Ectodermal cell (in vitro differentiated cells): Measurements from ENCODE around the gene TFCP2.

Experiments used
- H3K27ac ChIP-seq: 2 replicates; pipeline ENCODE4 v1.7.0; 2013; ENCODE audit warnings: mild to moderate bottlenecking, low read depth, low read length; ENCODE audit not compliant: insufficient read depth, poor library complexity, severe bottlenecking
- H3K27me3 ChIP-seq: 2 replicates; pipeline ENCODE4 v1.7.0; 2013; ENCODE audit warnings: mild to moderate bottlenecking, low read length; ENCODE audit not compliant: insufficient read depth, control insufficient read depth, poor library complexity, severe bottlenecking
- H3K36me3 ChIP-seq: one replicate; pipeline ENCODE4 v1.7.0; 2013; ENCODE audit warnings: low read length; ENCODE audit not compliant: control insufficient read depth, insufficient read depth
- H3K4me1 ChIP-seq: one replicate; pipeline ENCODE4 v1.7.0; 2013; ENCODE audit warnings: low read length; ENCODE audit not compliant: control insufficient read depth, insufficient read depth
- H3K4me3 ChIP-seq: 2 replicates; pipeline ENCODE4 v1.7.0; 2013; ENCODE audit warnings: low read depth, low read length, control low read depth; ENCODE audit not compliant: insufficient read depth
- H3K9me3 ChIP-seq: 2 replicates; pipeline ENCODE4 v1.7.0; 2013; ENCODE audit warnings: mild to moderate bottlenecking, low read length, moderate library complexity; ENCODE audit not compliant: control insufficient read depth
- WGBS, 2 experiments: methylation state at CpG; one replicate each; pipeline ENCODE4 v1.1.7; 2013; ENCODE audit warnings: missing lambda C conversion rate in 2 of 2; 5-methylcytosine and 5-hydroxymethylcytosine counted together

TFCP2 gene

DNA sequence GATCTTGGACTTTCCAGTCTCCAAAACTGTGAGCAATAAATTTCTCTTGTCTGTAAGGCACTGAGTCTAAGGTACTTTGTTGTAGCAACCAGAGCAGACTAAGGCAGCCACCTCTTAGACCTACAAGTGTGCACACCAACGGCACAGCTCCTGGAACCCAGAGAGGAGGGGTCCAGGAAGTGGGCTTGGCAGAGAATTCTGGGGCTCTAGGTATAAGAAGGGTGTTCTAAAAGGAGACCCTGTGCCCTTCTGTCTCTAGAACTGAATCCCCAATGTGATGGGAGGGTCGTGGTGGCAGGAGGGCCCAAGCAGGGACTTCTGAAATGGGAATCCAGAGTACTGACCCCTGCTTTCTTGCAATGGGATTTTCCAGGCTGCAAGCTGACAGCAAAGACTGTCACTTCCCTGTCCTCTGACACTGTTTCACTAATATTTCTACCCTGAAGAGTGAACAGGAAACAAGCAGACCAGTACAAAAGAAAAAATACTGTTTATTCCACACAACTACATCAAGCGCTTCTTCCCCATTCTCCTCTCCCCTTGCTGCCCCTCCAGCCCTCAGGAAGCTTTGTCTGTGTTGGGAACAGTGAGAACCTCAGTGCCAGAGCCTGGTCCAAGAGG lies 13.6 kb upstream of the TFCP2 start:
- WGBS, 2 experiments = 89 to 90% methylated on average over 3 of the region's 3 CpGs
- Histone ChIP-seq H3K4me3 (no peak overlapping the region), H3K4me1 (peaks cover 13% of the 10 kb centered on the region), H3K27ac (no peak overlapping the region), H3K27me3 (no peaks in the 10 kb centered on the region), H3K9me3 (no peaks in the 10 kb centered on the region), H3K36me3 (no peaks in the 10 kb centered on the region)

DNA sequence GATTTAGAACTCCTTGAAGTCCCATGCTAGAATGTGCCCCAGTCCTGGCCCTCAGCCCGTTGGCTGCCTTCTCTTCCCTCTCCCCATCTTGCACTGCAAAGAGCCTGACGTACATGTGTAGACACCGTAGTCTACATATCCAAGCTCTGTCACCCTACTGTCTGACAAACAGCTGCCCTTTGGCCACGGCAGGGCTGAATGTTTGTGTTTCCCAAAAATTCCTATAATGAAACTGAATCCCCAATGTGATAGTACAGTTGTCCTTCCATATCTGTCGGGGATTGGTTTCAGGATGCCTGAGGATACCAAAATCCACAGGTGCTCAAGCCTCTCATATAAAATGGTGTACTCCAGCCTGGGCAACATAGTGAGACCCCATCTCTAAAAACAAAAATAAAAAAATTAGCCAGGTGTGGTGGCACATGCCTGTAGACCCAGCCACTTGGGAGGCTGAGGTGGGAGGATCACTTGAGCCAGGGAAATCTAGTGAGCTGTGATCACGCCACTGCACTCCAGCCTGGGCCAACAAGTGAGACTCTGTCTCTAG lies 12.3 kb upstream of the TFCP2 start:
- Histone ChIP-seq H3K27me3 (no peaks in the 10 kb centered on the region), H3K4me3 (no peak overlapping the region), H3K27ac (no peak overlapping the region), H3K4me1 (peaks cover 13% of the 10 kb centered on the region), H3K9me3 (no peaks in the 10 kb centered on the region), H3K36me3 (no peaks in the 10 kb centered on the region)
- 94 to 97% methylated on average over 6 of the region's 6 CpGs for WGBS, 2 experiments

DNA sequence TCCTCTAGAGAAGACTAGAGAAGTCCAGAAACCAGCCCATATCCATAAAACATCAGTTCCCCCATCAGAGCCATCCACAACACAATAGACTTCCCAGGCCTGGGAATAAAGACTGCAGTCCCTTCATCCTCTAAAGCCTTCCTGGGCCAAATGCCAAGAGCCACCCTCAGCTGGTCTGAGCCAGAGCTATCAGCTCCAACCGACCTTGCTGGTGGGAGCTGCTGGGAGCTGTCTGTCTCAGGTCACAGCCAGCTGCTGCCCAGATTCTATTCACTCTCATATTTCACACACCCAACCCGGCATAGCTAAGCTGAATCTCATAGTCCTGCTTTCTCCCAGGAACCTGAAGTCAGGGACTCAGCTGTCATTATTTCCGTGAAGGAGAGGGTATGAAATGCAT lies 10.9 kb upstream of the TFCP2 start:
- no peak overlapping the region for H3K4me3 ChIP-seq
- 71 to 73% methylated on average over 3 of the region's 3 CpGs for WGBS, 2 experiments
- H3K27ac ChIP-seq = no peak overlapping the region

DNA sequence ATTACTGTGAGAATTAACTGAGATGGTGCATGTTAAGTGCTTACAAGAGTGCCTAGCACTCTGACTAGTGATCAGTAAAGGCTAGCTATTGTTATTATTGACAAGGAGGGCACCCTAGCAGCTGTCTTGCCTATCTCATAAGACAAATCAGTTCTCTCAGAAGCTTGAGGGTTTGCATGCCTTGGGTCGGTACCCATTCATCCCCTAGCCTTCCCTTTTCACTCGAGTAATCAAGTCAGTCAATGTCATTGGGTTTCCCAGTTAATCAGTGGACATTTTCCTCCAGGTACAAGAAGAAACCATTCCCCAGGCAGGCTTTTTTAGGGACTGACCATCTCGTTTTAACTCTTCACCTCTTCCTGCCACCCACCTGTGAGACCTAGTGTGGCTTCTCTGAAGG lies 10.4 kb upstream of the TFCP2 start:
- Histone ChIP-seq H3K27ac (no peak overlapping the region), H3K4me3 (no peak overlapping the region), H3K36me3 (no peaks in the 10 kb centered on the region), H3K9me3 (no peaks in the 10 kb centered on the region), H3K4me1 (peaks cover 8% of the 10 kb centered on the region), H3K27me3 (no peaks in the 10 kb centered on the region)
- 80 to 90% methylated on average over 3 of the region's 3 CpGs for whole genome bisulfite sequencing, 2 experiments

More for the DNA sequence above, 10.9 kb upstream of the TFCP2 start:
- no peaks in the 10 kb centered on the region for H3K27me3 ChIP-seq
- H3K9me3 ChIP-seq = no peaks in the 10 kb centered on the region
- H3K36me3 ChIP-seq = no peaks in the 10 kb centered on the region
- H3K4me1 ChIP-seq = peaks cover 9% of the 10 kb centered on the region

DNA sequence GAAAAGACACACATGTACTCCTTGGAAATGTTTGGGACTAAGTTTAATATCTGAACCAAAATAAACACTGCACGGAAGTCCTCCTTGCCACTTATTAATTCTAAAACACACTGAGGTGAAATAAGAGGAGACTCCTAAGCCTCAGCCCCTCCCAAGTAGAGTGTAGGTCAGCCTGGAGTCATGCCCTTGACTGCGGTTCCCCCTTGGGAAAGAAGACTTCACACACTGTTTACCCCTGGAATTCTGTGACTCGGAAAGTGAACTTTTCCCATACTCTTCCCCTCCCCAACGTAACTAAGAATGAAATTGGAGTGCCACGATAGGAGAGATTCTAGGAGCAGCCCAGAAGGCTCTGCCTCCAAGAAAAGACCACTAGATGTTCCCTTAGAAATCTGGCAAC lies 8.6 kb upstream of the TFCP2 start:
- Histone ChIP-seq H3K27me3 (no peaks in the 10 kb centered on the region), H3K9me3 (no peaks in the 10 kb centered on the region), H3K36me3 (no peaks in the 10 kb centered on the region), H3K4me3 (no peak overlapping the region), H3K27ac (no peak overlapping the region), H3K4me1 (no peaks in the 10 kb centered on the region)
- WGBS, 2 experiments = 91 to 96% methylated on average over 5 of the region's 5 CpGs

DNA sequence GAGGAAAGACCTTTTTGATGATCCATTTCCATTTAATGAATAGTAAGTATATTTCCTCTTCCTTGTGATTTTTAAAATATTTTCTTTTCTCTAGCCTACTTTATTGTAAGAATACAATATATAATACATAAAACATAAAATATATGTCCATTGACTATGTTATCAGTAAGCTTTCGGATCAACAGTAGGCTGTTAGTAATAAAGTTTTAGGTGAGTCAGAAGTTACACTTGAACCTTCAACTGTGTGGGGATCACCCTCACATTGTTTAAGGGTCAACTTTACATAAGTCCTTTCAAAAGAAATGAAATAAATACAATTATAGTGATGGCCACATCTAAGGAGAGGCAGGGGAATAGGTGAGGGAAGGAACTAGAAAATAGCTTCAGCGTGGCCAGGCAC lies 5.0 kb upstream of the TFCP2 start:
- no peak overlapping the region for H3K27ac ChIP-seq
- WGBS, 2 experiments = 91 to 93% methylated on average over 1 of the region's 2 CpGs
- H3K36me3 ChIP-seq = no peaks in the 10 kb centered on the region
- no peaks in the 10 kb centered on the region for H3K4me1 ChIP-seq
- H3K4me3 ChIP-seq = no peak overlapping the region
- H3K9me3 ChIP-seq = no peaks in the 10 kb centered on the region
- H3K27me3 ChIP-seq = no peaks in the 10 kb centered on the region

DNA sequence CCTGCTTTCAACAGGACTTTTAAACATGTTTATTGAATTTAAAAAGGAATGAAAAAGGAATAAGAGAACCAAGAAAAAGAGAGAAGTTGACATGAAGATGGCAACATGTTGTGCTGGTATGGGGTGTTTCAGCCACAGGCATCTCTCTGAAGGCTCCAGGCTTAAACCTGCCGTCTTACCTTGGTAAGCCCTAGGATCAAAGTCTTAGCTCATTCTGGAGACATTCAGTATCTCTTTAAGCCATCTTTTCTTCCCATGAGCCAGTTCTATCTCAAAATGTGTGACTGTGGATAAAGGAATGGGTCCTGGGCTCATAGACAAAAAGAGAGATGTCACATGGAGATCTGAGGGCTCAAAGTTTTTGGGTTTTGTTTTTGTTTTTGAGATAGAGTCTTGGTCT lies 1.6 kb upstream of the TFCP2 start:
- 89% methylated on average over 1 of the region's 1 CpG for WGBS, 2 experiments
- no peaks in the 10 kb centered on the region for H3K9me3 ChIP-seq
- no peaks in the 10 kb centered on the region for H3K27me3 ChIP-seq

DNA sequence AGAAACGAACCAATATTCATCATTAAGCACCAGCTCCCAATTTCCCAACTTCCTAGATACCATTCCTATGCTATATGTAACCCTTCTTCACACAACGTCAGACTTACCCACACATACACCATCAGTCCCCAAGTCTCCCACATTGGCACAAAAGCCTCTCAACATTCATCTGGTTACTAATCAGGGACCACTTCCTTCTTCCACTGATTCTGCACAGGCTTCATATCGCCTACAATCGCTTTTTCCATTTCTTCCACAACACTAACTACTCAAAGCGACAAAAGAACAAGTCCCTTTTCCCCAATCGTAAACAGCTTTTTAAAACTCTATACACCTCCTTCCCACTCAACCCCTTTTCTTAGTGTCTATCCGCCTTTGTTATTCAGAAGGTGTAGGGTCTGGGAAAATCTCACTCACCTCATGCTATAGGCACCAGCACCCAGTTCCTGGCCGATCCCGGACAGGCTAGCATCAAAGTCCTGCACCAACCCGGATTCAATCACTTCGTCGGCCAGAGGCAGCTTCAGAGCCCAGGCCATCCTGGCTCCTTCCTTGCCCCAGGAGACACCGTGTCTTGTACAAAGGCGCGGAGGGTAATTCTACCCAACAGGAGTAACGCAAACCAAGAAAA lies 936 bp downstream of the TFCP2 start:
- no peaks in the 10 kb centered on the region for H3K9me3 ChIP-seq
- H3K4me1 ChIP-seq = no peaks in the 10 kb centered on the region
- 8 to 10% methylated on average over 16 of the region's 16 CpGs for WGBS, 2 experiments
- peak overlapping the region; percentile 99 for H3K27ac ChIP-seq
- H3K4me3 ChIP-seq = peak overlapping the region; percentile 60
- H3K27me3 ChIP-seq = no peaks in the 10 kb centered on the region
- no peaks in the 10 kb centered on the region for H3K36me3 ChIP-seq

More for the DNA sequence above, 1.6 kb upstream of the TFCP2 start:
- H3K4me3 ChIP-seq = no peak overlapping the region
- H3K36me3 ChIP-seq = no peaks in the 10 kb centered on the region
- no peaks in the 10 kb centered on the region for H3K4me1 ChIP-seq
- H3K27ac ChIP-seq = no peak overlapping the region

DNA sequence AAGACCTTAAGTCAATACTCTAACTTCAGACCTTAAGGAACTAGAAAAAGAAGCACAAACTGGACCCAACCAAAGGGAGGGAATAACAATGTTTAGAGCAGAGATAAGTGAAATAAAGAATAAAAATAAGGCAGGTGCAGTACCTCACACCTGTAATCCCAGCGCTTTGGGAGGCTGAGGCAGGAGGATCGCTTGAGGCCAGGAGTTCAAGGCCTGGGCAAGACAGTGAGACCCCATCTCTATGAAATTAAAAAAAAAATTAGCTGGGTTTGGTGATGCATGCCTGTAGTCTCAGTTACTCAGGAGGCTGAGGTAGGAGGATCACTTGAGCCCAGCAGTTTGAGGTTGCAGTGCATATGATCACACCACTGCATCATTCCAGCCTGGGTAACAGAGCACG lies 9.1 kb downstream of the TFCP2 start:
- Histone ChIP-seq H3K4me1 (no peaks in the 10 kb centered on the region), H3K4me3 (no peak overlapping the region), H3K27me3 (no peaks in the 10 kb centered on the region), H3K9me3 (no peaks in the 10 kb centered on the region), H3K27ac (no peak overlapping the region), H3K36me3 (no peaks in the 10 kb centered on the region)
- WGBS, 2 experiments = 92% methylated on average over 3 of the region's 3 CpGs

DNA sequence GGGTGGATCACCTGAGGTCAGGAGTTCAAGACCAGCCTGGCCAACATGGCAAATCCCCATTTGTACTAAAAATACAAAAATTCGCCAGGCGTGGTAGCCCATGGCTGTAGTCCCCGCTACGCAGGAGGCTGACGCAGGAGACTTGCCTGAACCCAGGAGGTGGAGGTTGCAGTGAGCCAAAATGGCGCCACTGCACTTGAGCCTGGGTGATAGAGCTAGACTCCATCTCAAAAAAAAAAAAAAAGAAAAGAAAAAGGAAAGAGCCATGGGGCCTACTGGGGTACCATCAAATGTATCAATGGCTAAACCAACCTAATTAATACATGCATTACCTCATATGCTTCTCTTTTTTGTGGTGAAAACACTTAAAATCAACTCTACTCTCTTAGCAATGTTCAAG lies 10.7 kb downstream of the TFCP2 start:
- no peaks in the 10 kb centered on the region for H3K9me3 ChIP-seq
- no peak overlapping the region for H3K4me3 ChIP-seq
- no peak overlapping the region for H3K27ac ChIP-seq
- no peaks in the 10 kb centered on the region for H3K27me3 ChIP-seq
- H3K4me1 ChIP-seq = no peaks in the 10 kb centered on the region
- no peaks in the 10 kb centered on the region for H3K36me3 ChIP-seq
- 96 to 98% methylated on average over 6 of the region's 6 CpGs for WGBS, 2 experiments
